ENCODE results near the gene KPNA6. TPM values are rescaled to one million over a fixed set of nuclear protein-coding genes. Genes with fewer than 3 reads are reported as not detected.
"Not testable (repeated sequence)": the region's sequence is repeated elsewhere in the genome, so short reads cannot be mapped to it uniquely, and the experiment has no call there.

Gene KPNA6
- total RNA-seq, 3 donors from 2014 or later = 82.6 to 90.0 (median 88.1) TPM

DNA sequence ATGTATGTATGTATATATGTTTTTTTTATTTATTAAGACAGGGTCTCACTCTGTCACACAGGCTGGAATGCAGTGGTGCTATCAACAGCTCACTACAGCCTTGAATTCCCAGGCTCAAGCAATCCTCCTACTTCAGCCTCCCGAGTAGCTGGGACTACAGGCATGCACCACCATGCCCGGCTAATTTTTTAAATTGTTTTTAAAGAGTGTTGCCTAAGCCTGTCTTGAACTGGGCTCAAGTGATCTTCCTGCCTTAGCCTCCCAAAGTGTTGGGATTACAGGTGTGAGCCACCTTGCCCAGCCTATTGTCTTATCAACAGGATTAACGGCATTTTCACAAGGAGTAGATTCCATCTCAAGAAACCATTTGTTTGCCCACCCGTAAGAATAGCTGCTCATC is 5.6 kb downstream of the KPNA6 start:
- ATAC-seq; H3K4me3 Mint-ChIP-seq; H3K27me3 Mint-ChIP-seq (ENCODE audit: low read depth); H3K36me3 Mint-ChIP-seq (ENCODE audit: insufficient read depth); DNase-seq; H3K9me3 Mint-ChIP-seq: not testable (repeated sequence)
- peaks cover 65% of the 10 kb centered on the region for H3K4me1 Mint-ChIP-seq (ENCODE audit: low read depth)

DNA sequence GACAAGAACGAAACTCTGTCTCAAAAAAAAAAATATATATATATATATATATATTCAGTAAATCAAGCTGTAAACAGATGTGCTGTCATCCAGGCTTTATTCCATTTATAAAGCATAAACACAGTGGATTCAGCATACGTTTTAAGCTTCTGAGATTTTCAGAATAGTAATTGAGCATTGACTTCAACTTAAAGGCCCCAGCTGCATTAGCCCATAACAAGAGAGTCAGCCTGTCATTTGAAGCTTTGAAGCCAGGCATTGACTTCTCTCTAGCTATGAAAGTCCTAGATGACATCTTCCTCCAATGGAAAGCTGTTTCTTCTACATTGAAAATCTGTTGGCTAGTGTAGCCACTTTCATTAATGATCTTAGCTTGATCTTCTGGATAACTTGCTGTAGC is 6.6 kb downstream of the KPNA6 start:
- Mint-ChIP-seq H3K36me3 (ENCODE audit: insufficient read depth) (peaks cover 8% of the 10 kb centered on the region), H3K9me3 (no peaks in the 10 kb centered on the region), H3K27me3 (ENCODE audit: low read depth) (no peaks in the 10 kb centered on the region), H3K4me1 (ENCODE audit: low read depth) (peaks cover 68% of the 10 kb centered on the region), H3K4me3 (no peak overlapping the region)
- DNase-seq (no peak), ATAC-seq (no peak)

DNA sequence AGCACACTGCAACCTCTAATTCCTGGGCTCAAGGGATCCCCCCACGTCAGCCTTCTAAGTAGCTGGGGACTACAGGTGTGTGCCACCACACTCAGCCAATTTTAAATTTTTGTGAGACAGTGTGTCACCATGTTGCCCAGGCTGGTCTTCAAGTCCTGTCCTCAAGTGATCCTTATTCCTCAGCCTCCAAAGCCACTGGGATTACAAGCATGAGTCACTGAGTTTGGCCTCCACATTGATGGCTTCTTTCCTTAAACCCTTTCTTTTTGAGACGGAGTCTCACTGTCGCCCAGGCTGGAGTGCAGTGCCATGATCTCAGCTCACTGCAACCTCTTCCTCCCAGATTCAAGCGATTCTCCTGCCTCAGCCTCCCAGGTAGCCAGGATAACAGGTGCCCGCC is 7.6 kb downstream of the KPNA6 start:
- Mint-ChIP-seq H3K36me3 (ENCODE audit: insufficient read depth) (peaks cover 7% of the 10 kb centered on the region), H3K4me3 (no peak overlapping the region), H3K27me3 (ENCODE audit: low read depth) (no peaks in the 10 kb centered on the region), H3K4me1 (ENCODE audit: low read depth) (peaks cover 61% of the 10 kb centered on the region), H3K9me3 (no peaks in the 10 kb centered on the region)
- no peak for DNase-seq
- ATAC-seq = no peak

DNA sequence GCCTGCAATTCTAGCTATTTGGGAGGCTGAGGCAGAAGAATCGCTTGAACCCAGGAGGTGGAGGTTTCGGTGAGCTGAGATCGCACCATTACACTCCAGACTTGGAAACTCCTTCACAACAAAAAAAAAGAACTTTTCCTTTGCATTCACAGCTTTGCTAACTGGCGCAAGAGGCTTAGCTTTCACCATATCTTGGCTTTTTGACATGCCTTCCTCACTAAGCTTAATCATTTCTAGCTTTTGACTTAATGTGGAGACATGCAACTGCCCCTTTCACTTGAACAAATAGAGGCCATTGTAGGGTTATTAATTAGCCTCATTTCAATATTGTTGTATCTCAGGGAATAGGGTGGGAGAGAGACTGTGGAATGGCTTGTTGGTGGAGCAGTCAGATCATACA is 8.7 kb downstream of the KPNA6 start:
- Mint-ChIP-seq H3K27me3 (ENCODE audit: low read depth) (no peaks in the 10 kb centered on the region), H3K36me3 (ENCODE audit: insufficient read depth) (peaks cover 12% of the 10 kb centered on the region), H3K4me3 (no peak overlapping the region), H3K4me1 (ENCODE audit: low read depth) (peaks cover 61% of the 10 kb centered on the region), H3K9me3 (no peaks in the 10 kb centered on the region)
- ATAC-seq (no peak), DNase-seq (no peak)

DNA sequence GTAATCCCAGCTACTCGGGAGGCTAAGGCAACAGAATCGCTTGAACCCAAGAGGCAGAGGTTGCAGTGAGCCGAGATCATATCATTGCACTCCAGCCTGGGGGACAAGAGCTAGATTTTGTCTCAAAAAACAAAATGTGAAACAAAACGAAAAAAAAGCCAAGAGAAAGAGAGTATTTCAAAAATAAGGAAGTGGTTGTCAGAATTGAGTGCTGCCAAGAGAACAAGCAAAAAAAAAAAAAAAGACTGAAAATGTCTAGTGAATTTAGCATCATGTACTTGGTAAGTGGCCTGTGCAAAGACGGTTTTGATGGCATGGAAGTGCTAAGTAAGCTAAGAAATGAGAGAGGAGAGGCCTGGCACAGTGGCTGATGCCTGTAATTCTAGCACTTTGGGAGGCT is 14.3 kb downstream of the KPNA6 start:
- DNase-seq = no peak
- H3K4me3 Mint-ChIP-seq = no peak overlapping the region
- H3K27me3 Mint-ChIP-seq (ENCODE audit: low read depth) = no peaks in the 10 kb centered on the region
- peaks cover 52% of the 10 kb centered on the region for H3K4me1 Mint-ChIP-seq (ENCODE audit: low read depth)
- no peak for ATAC-seq
- peaks cover 12% of the 10 kb centered on the region for H3K36me3 Mint-ChIP-seq (ENCODE audit: insufficient read depth)
- H3K9me3 Mint-ChIP-seq = no peaks in the 10 kb centered on the region

DNA sequence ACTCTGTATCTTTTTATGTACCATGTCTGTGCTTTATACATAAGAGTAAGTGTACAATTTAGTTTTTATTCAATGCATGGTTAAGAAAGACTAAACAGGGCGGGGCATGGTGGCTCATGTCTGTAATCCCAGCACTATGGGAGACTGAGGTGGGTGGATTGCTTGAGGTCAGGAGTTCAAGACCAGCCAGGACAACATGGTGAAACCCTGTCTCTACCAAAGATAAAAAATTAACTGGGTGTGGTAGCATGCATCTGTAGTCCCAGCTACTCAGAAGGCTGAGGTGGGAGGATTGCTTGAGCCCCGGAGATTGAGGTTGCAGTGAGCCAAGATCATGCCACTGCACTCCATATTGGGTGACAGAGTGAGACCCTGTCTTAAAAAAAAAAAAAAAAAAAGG is 15.5 kb downstream of the KPNA6 start:
- peaks cover 58% of the 10 kb centered on the region for H3K4me1 Mint-ChIP-seq (ENCODE audit: low read depth)
- H3K36me3 Mint-ChIP-seq (ENCODE audit: insufficient read depth) = peaks cover 12% of the 10 kb centered on the region
- not testable (repeated sequence) for H3K9me3 Mint-ChIP-seq; DNase-seq; H3K4me3 Mint-ChIP-seq; H3K27me3 Mint-ChIP-seq (ENCODE audit: low read depth); ATAC-seq

DNA sequence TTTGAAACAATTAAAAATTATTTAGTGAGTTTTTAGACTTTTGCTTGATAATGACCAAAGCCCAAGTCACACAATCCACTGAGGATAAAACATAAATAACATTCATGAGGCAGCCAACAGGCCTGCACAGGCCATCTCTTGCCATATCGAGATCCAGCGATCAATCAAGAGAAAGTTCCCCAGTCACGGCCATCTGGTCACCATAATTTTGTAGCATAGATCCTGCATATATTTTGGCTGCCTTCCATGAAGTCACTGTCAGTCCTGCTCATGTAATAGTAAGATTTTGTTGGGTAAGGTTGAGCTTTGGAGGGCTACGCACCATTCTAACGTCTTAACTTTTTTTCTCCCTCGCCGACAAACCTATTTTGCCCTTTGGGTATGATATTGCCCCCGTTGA is 17.5 kb downstream of the KPNA6 start:
- DNase-seq (no peak), ATAC-seq (no peak)
- Mint-ChIP-seq H3K4me1 (ENCODE audit: low read depth) (peaks cover 63% of the 10 kb centered on the region), H3K27me3 (ENCODE audit: low read depth) (no peaks in the 10 kb centered on the region), H3K4me3 (no peak overlapping the region), H3K9me3 (no peaks in the 10 kb centered on the region), H3K36me3 (ENCODE audit: insufficient read depth) (peaks cover 12% of the 10 kb centered on the region)

DNA sequence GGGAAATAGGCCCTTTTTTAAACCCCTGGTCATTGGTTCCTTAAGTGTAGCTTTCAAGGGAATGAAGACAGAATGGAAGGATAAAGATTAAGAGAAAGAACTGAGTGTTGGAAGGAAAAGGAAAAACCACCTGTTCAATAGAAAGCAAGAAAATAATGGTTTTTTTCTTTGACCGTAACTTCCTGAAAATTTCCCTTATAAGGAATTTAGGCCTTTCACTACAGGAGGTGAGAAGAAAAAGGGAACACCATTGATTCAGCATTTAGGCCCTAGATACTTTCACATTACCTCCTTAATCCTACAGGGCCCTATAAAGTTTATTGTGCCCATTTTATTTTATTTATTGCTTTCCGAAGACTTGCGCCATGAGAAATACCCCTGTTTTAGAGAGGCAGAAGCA is 18.9 kb downstream of the KPNA6 start:
- ATAC-seq = no peak
- Mint-ChIP-seq H3K27me3 (ENCODE audit: low read depth) (no peaks in the 10 kb centered on the region), H3K36me3 (ENCODE audit: insufficient read depth) (peaks cover 7% of the 10 kb centered on the region), H3K4me1 (ENCODE audit: low read depth) (peaks cover 51% of the 10 kb centered on the region), H3K9me3 (no peaks in the 10 kb centered on the region), H3K4me3 (no peak overlapping the region)
- DNase-seq = no peak

DNA sequence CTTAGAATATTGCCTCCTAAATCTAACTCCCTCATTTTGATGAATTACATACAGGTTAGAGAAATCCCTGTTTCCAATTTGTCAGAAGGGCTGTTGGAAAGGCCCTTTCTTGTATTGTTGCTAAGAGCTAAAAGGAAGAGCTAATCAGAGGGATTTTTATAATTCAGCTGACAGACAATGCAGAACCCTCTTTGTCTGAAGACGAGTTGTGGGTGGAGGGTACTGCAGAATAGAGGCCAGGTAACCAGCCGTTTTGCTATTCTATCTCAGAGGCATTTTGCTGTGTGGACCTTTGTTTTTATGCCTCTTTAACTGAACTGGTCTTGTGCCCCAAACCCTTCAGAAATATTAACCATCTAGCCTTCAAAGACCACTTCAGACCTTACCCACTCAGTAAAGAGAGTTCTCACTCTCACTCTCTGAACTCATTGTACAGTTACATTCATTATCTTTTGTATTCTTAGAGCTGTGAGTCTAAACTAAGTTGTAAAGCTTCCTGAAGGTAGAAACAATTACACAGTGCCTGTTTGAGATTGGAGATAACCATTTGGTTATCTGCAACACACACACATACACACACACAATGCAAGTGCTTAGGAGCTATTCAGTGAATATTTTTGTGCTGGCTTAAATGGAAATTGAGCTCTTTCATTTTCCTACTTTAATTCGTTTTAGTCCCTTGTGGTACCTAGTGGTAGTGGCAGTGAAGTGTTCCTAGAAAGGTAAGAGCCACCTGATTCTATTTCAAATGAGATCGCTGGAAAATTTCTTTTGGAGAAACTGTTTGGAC is 19.7 kb downstream of the KPNA6 start:
- no peaks in the 10 kb centered on the region for H3K9me3 Mint-ChIP-seq
- H3K36me3 Mint-ChIP-seq (ENCODE audit: insufficient read depth) = peaks cover 3% of the 10 kb centered on the region
- ATAC-seq (no peak), DNase-seq (no peak)
- no peak overlapping the region for H3K4me3 Mint-ChIP-seq
- H3K4me1 Mint-ChIP-seq (ENCODE audit: low read depth) = peaks cover 43% of the 10 kb centered on the region
- no peaks in the 10 kb centered on the region for H3K27me3 Mint-ChIP-seq (ENCODE audit: low read depth)

DNA sequence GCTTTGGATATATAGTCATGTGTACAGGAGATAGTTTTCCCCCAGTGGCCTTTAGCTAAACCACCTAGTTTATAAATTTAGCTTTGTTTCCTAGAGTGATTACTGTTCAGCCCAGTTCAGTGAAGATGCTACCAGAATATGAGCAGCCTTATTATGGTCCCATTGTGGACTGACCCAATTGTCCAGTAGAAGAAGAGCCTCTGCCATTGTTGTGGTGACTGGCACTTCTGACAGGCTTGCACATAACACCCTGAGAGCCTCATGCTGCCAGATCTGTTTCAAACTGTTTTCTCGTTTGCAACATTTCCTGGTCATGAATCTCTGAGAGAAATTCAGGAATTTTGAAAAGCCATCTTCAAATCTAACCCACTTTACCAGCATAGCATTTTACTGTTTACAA is 20.6 kb downstream of the KPNA6 start:
- H3K27me3 Mint-ChIP-seq (ENCODE audit: low read depth) = no peaks in the 10 kb centered on the region
- peaks cover 3% of the 10 kb centered on the region for H3K36me3 Mint-ChIP-seq (ENCODE audit: insufficient read depth)
- H3K4me1 Mint-ChIP-seq (ENCODE audit: low read depth) = peaks cover 35% of the 10 kb centered on the region
- no peak for ATAC-seq
- no peak for DNase-seq
- no peak overlapping the region for H3K4me3 Mint-ChIP-seq
- H3K9me3 Mint-ChIP-seq = no peaks in the 10 kb centered on the region

DNA sequence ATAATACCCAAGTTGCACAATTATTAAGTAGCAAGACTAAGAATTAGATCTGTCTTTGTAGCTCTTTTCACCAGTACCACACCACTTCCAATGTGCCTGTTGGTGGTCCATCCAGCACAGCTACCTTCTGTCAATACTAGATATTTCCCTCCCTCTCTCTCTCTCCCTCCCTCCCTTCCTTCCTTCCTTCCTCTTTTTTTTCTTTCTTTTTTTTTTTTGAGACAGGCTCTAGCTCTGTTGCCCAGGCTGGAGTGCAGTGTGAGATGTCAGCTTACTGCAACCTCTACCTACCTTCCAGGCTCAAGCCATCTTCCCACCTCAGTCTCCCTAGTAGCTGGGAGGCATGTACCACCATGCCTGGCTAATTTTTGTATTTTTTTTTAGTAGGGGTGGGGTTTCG is 21.1 kb downstream of the KPNA6 start:
- H3K4me3 Mint-ChIP-seq = no peak overlapping the region
- H3K4me1 Mint-ChIP-seq (ENCODE audit: low read depth) = peaks cover 37% of the 10 kb centered on the region
- DNase-seq (no peak), ATAC-seq (no peak)
- H3K36me3 Mint-ChIP-seq (ENCODE audit: insufficient read depth) = peaks cover 3% of the 10 kb centered on the region
- H3K9me3 Mint-ChIP-seq = no peaks in the 10 kb centered on the region
- H3K27me3 Mint-ChIP-seq (ENCODE audit: low read depth) = no peaks in the 10 kb centered on the region

DNA sequence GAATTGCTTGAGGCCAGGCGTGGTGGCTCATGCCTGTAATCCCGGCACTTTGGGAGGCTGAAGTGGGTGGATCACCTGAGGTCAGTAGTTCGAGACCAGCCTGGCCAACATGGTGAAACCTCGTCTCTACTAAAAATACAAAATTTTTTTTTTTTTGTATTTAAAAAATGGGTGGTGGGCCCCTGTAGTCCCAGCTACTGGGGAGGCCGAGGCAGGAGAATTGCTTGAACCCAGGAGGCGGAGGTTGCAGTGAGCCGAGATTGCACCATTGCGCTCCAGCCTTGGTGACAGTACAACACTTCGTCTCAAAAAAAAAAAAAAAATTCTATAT is 26.1 kb downstream of the KPNA6 start:
- not testable (repeated sequence) for DNase-seq; H3K4me3 Mint-ChIP-seq; H3K9me3 Mint-ChIP-seq; ATAC-seq; H3K27me3 Mint-ChIP-seq (ENCODE audit: low read depth)
- H3K4me1 Mint-ChIP-seq (ENCODE audit: low read depth) = peaks cover 23% of the 10 kb centered on the region
- peaks cover 11% of the 10 kb centered on the region for H3K36me3 Mint-ChIP-seq (ENCODE audit: insufficient read depth)

DNA sequence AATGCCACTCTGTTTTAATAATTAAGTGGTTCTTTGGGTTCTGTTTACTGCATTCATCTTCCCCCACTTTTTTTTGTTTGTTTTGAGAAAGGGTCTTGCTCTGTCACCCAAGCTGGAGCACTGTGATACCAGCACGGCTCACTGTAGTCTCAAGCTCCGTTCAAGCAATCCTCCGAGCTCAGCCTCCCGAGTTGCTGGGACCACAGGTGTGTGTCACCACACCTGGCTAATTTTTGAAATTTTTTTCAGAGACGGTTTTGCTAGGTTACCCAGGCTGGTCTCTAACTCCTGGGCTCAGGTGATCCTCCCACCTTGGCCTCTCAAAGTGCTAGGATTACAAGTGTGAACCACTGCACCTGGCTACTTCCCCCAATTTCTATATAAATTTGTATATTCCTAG is 29.3 kb downstream of the KPNA6 start:
- DNase-seq (no peak), ATAC-seq (no peak)
- H3K36me3 Mint-ChIP-seq (ENCODE audit: insufficient read depth) = peaks cover 13% of the 10 kb centered on the region
- H3K9me3 Mint-ChIP-seq = no peaks in the 10 kb centered on the region
- no peak overlapping the region for H3K4me3 Mint-ChIP-seq
- H3K27me3 Mint-ChIP-seq (ENCODE audit: low read depth) = no peaks in the 10 kb centered on the region
- H3K4me1 Mint-ChIP-seq (ENCODE audit: low read depth) = peaks cover 34% of the 10 kb centered on the region

DNA sequence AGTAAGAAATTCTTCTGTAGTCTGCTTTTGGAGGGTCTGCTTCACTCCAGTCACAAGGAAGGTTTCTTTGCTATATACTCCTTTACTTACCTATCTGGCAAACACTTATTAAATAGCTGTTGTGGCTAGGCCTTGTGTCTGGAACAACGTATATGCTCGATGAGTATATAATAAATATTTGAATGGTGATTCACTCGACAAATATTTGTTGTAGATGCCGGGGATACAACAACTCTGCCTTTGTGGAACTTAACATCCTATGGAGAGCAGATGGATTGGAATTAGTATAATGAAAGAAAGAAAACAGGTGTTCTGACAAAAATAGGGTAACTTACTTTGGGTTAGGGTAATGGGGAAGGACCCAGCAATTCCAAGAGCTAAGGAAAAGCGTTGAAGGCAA is 31.1 kb downstream of the KPNA6 start:
- ATAC-seq = no peak
- no peak for DNase-seq
- Mint-ChIP-seq H3K9me3 (no peaks in the 10 kb centered on the region), H3K27me3 (ENCODE audit: low read depth) (no peaks in the 10 kb centered on the region), H3K4me1 (ENCODE audit: low read depth) (peaks cover 43% of the 10 kb centered on the region), H3K36me3 (ENCODE audit: insufficient read depth) (peaks cover 18% of the 10 kb centered on the region), H3K4me3 (no peak overlapping the region)

DNA sequence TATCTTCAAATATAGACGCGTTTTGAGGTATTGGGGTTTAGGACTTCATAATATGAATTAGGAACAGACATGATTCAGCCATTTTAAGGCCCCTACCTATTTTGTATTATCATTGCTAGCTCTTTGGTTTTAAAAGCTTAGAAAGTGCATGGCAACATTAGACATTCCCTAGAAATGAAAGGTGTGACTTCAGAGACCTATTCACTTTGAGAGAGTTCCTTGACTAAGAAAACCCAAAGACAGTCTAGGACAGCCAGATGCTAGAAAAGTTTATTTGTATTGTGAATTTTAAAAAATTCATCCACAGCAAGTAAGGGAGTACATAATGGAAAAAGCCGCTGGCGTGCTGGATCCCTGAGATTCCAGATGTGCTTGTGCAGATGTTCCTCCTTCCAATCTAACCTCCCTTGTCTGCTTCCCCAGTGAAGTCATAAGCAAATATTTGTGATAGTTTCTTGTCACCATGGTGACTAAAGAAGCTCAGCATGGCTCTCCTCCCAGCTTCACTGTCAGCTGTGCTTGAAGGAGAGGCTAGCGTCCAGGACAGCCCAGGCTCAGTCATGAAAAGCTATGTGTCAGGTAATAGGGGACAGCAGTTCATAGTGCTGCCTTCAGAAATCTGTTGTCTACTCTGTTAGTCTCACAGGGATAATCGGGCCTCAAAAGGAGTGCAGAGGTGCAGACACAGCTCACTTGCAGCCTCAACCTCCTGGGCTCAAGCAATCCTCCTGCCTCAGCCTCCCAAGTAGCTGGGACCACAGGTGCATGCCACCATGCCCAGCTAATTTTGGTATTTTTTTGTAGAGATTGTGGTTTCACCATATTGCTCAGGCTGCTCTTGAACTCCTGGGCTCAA is 34.8 kb downstream of the KPNA6 start:
- Mint-ChIP-seq H3K4me3 (no peak overlapping the region), H3K36me3 (ENCODE audit: insufficient read depth) (peaks cover 16% of the 10 kb centered on the region), H3K4me1 (ENCODE audit: low read depth) (peaks cover 57% of the 10 kb centered on the region), H3K27me3 (ENCODE audit: low read depth) (no peaks in the 10 kb centered on the region), H3K9me3 (no peaks in the 10 kb centered on the region)
- ATAC-seq (no peak), DNase-seq (no peak)
